ENCODE measurements around the gene LRFN4. TPM values are rescaled to one million over a fixed set of nuclear protein-coding genes. Genes with fewer than 3 reads are reported as not detected.

LRFN4 gene
- total and polyA plus RNA-seq, 10 donors, result 3.3 to 12.0 (median 8.0) TPM

- no peak for DNase-seq
- intact Hi-C loops (cut with DNase I; ENCODE audit: low total_unique reads), result loop anchor here (5.0 kb wide), 1 partner anchor 190 kb away; no protein-coding TSS in a partner anchor
- H3K36me3 ChIP-seq, result no peaks in the 10 kb centered on the region
- H3K4me1 ChIP-seq, result peaks cover 0 to 27% (median 14%) of the 10 kb centered on the region in 6 donors
- no peak overlapping the region for H3K4me3 ChIP-seq
- no peak for TF ChIP-seq CTCF (IDR thresholded peaks at IDR 0.05 in 8 of 11, conservative IDR thresholded peaks at IDR 0.05 in 3 of 11)
- no peak for TF ChIP-seq POLR2A (IDR thresholded peaks at IDR 0.05)
- no peak for TF ChIP-seq POLR2AphosphoS5 (IDR thresholded peaks at IDR 0.05)
- no peak overlapping the region for H3K27ac ChIP-seq
- H3K27me3 ChIP-seq (replicated peaks in 1 of 7), result peaks cover 0 to 5% (median 0%) of the 10 kb centered on the region in 7 donors
- no peaks in the 10 kb centered on the region for H3K9me3 ChIP-seq
- 82 to 89% (median 88%) methylated on average over 14 of the region's 14 CpGs for WGBS, 5 donors
Measured at GRCh38 chr11:66882561-66883015, 25.7 kb downstream of the LRFN4 start.

GRCh38 chr11:66883016-66883965 is 26.4 kb downstream of the LRFN4 start:
- WGBS, 5 donors, result 36 to 63% (median 54%) methylated on average over 27 to 29 of the region's 29 CpGs
- Histone ChIP-seq H3K4me1 (peaks cover 0 to 27% (median 14%) of the 10 kb centered on the region in 6 donors), H3K9me3 (no peaks in the 10 kb centered on the region), H3K27me3 (replicated peaks in 1 of 7) (peaks cover 0 to 5% (median 0%) of the 10 kb centered on the region in 7 donors), H3K4me3 (no peak overlapping the region), H3K27ac (no peak overlapping the region), H3K36me3 (no peaks in the 10 kb centered on the region)
- TF ChIP-seq CTCF (IDR thresholded peaks at IDR 0.05 in 8 of 11, conservative IDR thresholded peaks at IDR 0.05 in 3 of 11), result peak; percentile 39 to 80 (median 71)
- TF ChIP-seq POLR2A (IDR thresholded peaks at IDR 0.05), result no peak
- TF ChIP-seq POLR2AphosphoS5 (IDR thresholded peaks at IDR 0.05), result peak; percentile 19 to 59 (median 34)
- peak; percentile 87 for DNase-seq
- intact Hi-C loops (cut with DNase I; ENCODE audit: low total_unique reads), result loop anchor here (5.0 kb wide), 1 partner anchor 191 kb away; no protein-coding TSS in a partner anchor

GRCh38 chr11:66884443-66884842 is 27.6 kb downstream of the LRFN4 start:
- 80 to 94% (median 93%) methylated on average over 2 to 4 of the region's 4 CpGs for WGBS, 5 donors
- H3K9me3 ChIP-seq, result no peaks in the 10 kb centered on the region
- intact Hi-C loops (cut with DNase I; ENCODE audit: low total_unique reads), result loop anchor here (5.0 kb wide), 1 partner anchor 192 kb away; no protein-coding TSS in a partner anchor

More at GRCh38 chr11:66884443-66884842, 27.6 kb downstream of the LRFN4 start:
- Histone ChIP-seq H3K4me3 (no peak overlapping the region), H3K4me1 (peaks cover 0 to 27% (median 14%) of the 10 kb centered on the region in 6 donors), H3K27me3 (replicated peaks in 1 of 7) (peaks cover 0 to 5% (median 0%) of the 10 kb centered on the region in 7 donors), H3K27ac (no peak overlapping the region), H3K36me3 (no peaks in the 10 kb centered on the region)
- DNase-seq, result no peak
- TF ChIP-seq POLR2AphosphoS5 (IDR thresholded peaks at IDR 0.05) (no peak), POLR2A (IDR thresholded peaks at IDR 0.05) (no peak), CTCF (IDR thresholded peaks at IDR 0.05 in 8 of 11, conservative IDR thresholded peaks at IDR 0.05 in 3 of 11) (no peak)

Data from spleen (tissue), 11 donors.